MCF 10A (cell line): ENCODE results near the gene CTTNBP2. TPM values are rescaled to one million over a fixed set of nuclear protein-coding genes. Genes with fewer than 3 reads are reported as not detected.

Experiments used
- BruUV-seq: library from RNA; stranded (reverse); fragments of 400-500 nt; replicated peaks from 2 replicates; lab custom pipeline; 2021; lab: Mats Ljungman, UMichigan
- CTCF ChIA-PET: fragments of 300-600 bp; sonication (Branson Sonifier 250); formaldehyde crosslinking; extraction: SDS; loops from one replicate; lab custom pipeline; 2021; ENCODE audit warnings: antibody characterized with exemption, inconsistent platforms; lab: Yijun Ruan, JAX
- POLR2A ChIA-PET: fragments of 300-600, 350-650 bp; sonication (Branson Sonifier 250); formaldehyde crosslinking; extraction: SDS; loops from one replicate; lab custom pipeline; 2020; ENCODE audit warnings: antibody characterized with exemption, inconsistent platforms; lab: Yijun Ruan, JAX
- DNase-seq: peaks from one replicate; pipeline ENCODE4 v3.0.0-alpha.2; 2018; ENCODE audit not compliant: unreplicated experiment
- H3K27ac Mint-ChIP-seq: one replicate; pipeline ENCODE4 v1.8.0; 2022; ENCODE audit warnings: mild to moderate bottlenecking, low read depth, mixed read lengths; ENCODE audit not compliant: unreplicated experiment
- H3K27me3 Mint-ChIP-seq: one replicate; pipeline ENCODE4 v1.8.0; 2022; ENCODE audit warnings: mixed read lengths; ENCODE audit not compliant: insufficient read depth, unreplicated experiment
- H3K36me3 Mint-ChIP-seq: one replicate; pipeline ENCODE4 v1.8.0; 2022; ENCODE audit warnings: mild to moderate bottlenecking, moderate library complexity, mixed read lengths; ENCODE audit not compliant: insufficient read depth, unreplicated experiment
- H3K4me1 Mint-ChIP-seq: one replicate; pipeline ENCODE4 v1.8.0; 2022; ENCODE audit warnings: mixed read lengths; ENCODE audit not compliant: insufficient read depth, unreplicated experiment
- H3K4me3 Mint-ChIP-seq: one replicate; pipeline ENCODE4 v1.8.0; 2022; ENCODE audit warnings: mild to moderate bottlenecking, moderate library complexity, mixed read lengths; ENCODE audit not compliant: unreplicated experiment
- H3K9me3 Mint-ChIP-seq: one replicate; pipeline ENCODE4 v1.8.0; 2022; ENCODE audit warnings: mixed read lengths; ENCODE audit not compliant: unreplicated experiment
- CTCF ChIP-seq: fragments of 200-600 bp; IDR thresholded peaks from one replicate; pipeline ENCODE4 v1.8.0; 2022; ENCODE audit warnings: antibody characterized with exemption, mild to moderate bottlenecking; ENCODE audit not compliant: unreplicated experiment
- intact Hi-C: fragments of 100-400 bp; cut with micrococcal nuclease; formaldehyde crosslinking; loops from 2 replicates; pipeline ENCODE4 v1.14.1; 2022
- total RNA-seq: library from RNA; stranded (reverse); gene quantifications from 2 replicates; pipeline ENCODE4 v1.2.3, GENCODE V29; 2022

The CTTNBP2 gene
- total RNA-seq, 1 experiment from 2014 or later, result 0.98 TPM

GRCh38 chr7:117777335-117778142 is 95.7 kb downstream of the CTTNBP2 start:
- intact Hi-C loops, result no loop called here
- no TSS peak for BruUV-seq
- TF ChIP-seq CTCF, result no peak
- POLR2A ChIA-PET, result interaction anchor here (0.7 to 2.4 kb wide), 8 partner anchors 9 to 407 kb away, joined by 3 to 8 read pairs (median 3); partner anchors contain the start of gene LSM8
- DNase-seq, result peak; percentile 48
- Mint-ChIP-seq H3K27ac (no peak overlapping the region), H3K36me3 (peaks cover 4% of the 10 kb centered on the region), H3K27me3 (peaks cover 11% of the 10 kb centered on the region), H3K4me1 (peaks cover 18% of the 10 kb centered on the region), H3K4me3 (no peak overlapping the region), H3K9me3 (no peaks in the 10 kb centered on the region)
- CTCF ChIA-PET, result interaction anchor here (0.9 to 3.3 kb wide), 4 partner anchors 12 to 327 kb away, joined by 3 to 13 read pairs (median 5); no protein-coding TSS in a partner anchor

GRCh38 chr7:117776224-117776623 is 97.0 kb downstream of the CTTNBP2 start:
- Mint-ChIP-seq H3K4me1 (peaks cover 18% of the 10 kb centered on the region), H3K27me3 (peaks cover 16% of the 10 kb centered on the region), H3K9me3 (no peaks in the 10 kb centered on the region), H3K27ac (no peak overlapping the region), H3K4me3 (no peak overlapping the region), H3K36me3 (peaks cover 5% of the 10 kb centered on the region)
- no peak for TF ChIP-seq CTCF
- intact Hi-C loops, result no loop called here
- ChIA-PET CTCF (interaction anchor here (0.9 to 3.3 kb wide), 5 partner anchors 13 to 328 kb away, joined by 3 to 13 read pairs (median 4); no protein-coding TSS in a partner anchor), POLR2A (interaction anchor here (1.4 kb wide), 1 partner anchor 10 kb away, joined by 4 read pairs; no protein-coding TSS in a partner anchor)
- DNase-seq, result no peak
- BruUV-seq, result no TSS peak

- intact Hi-C loops, result no loop called here
- H3K4me1 Mint-ChIP-seq, result peaks cover 15% of the 10 kb centered on the region
- H3K4me3 Mint-ChIP-seq, result no peak overlapping the region
- no peaks in the 10 kb centered on the region for H3K9me3 Mint-ChIP-seq
- no peak overlapping the region for H3K27ac Mint-ChIP-seq
- ChIA-PET POLR2A (no interaction called here), CTCF (interaction anchor here (1.6 to 3.3 kb wide), 2 partner anchors 24 to 329 kb away, joined by 6 to 13 read pairs; no protein-coding TSS in a partner anchor)
- TF ChIP-seq CTCF, result no peak
- BruUV-seq, result no TSS peak
- DNase-seq, result no peak
- H3K27me3 Mint-ChIP-seq, result peaks cover 20% of the 10 kb centered on the region
- peaks cover 5% of the 10 kb centered on the region for H3K36me3 Mint-ChIP-seq
Observed at GRCh38 chr7:117775801-117776200, 97.4 kb downstream of the CTTNBP2 start.

- peaks cover 5% of the 10 kb centered on the region for H3K36me3 Mint-ChIP-seq
Observed at GRCh38 chr7:117774943-117775342, 98.3 kb downstream of the CTTNBP2 start.

More at GRCh38 chr7:117774943-117775342, 98.3 kb downstream of the CTTNBP2 start:
- Mint-ChIP-seq H3K9me3 (no peaks in the 10 kb centered on the region), H3K4me1 (peaks cover 13% of the 10 kb centered on the region), H3K4me3 (no peak overlapping the region), H3K27me3 (peaks cover 26% of the 10 kb centered on the region), H3K27ac (no peak overlapping the region)
- intact Hi-C loops, result no loop called here
- BruUV-seq, result no TSS peak
- no peak for TF ChIP-seq CTCF
- ChIA-PET POLR2A (no interaction called here), CTCF (no interaction called here)
- no peak for DNase-seq
